ENCODE measurements around the gene PFKL.

Gene PFKL

GRCh38 chr21:44288251-44289110 lies 11.4 kb upstream of the PFKL start:
- no peak overlapping the region for H3K4me2 ChIP-seq (ENCODE audit: low read length, poor library complexity, severe bottlenecking)
- H3K14ac ChIP-seq (ENCODE audit: low read length in 2 of 2), result no peak overlapping the region
- H3K4me3 ChIP-seq (ENCODE audit: insufficient read depth in 1 of 2, low read depth in 1 of 2, low read length in 2 of 2), result no peak overlapping the region
- peaks cover 10% of the 10 kb centered on the region for H3K4me1 ChIP-seq (ENCODE audit: control insufficient read depth, insufficient read depth, low read depth, low read length)
- WGBS, result 84% methylated on average over 23 of the region's 23 CpGs
- H3K27ac ChIP-seq (ENCODE audit: low read length, poor library complexity, severe bottlenecking), result no peak overlapping the region
- H3K18ac ChIP-seq (ENCODE audit: low read depth in 1 of 2, low read length in 2 of 2), result no peak overlapping the region
- H2BK5ac ChIP-seq (ENCODE audit: low read depth, low read length, poor library complexity, severe bottlenecking), result no peak overlapping the region
- no peaks in the 10 kb centered on the region for H3K79me1 ChIP-seq (replicated peaks; ENCODE audit: low read length, poor library complexity, severe bottlenecking)
- H3K27me3 ChIP-seq (ENCODE audit: control insufficient read depth in 1 of 2, insufficient read depth in 1 of 2, low read length in 2 of 2), result peaks cover 72 to 73% of the 10 kb centered on the region in 2 experiments
- no peak overlapping the region for H2AK5ac ChIP-seq (ENCODE audit: low read length, severe bottlenecking)
- no peak overlapping the region for H2AFZ ChIP-seq (ENCODE audit: low read depth, low read length)
- H3K23ac ChIP-seq (ENCODE audit: low read length in 2 of 2), result no peak overlapping the region
- H4K8ac ChIP-seq (ENCODE audit: low read length), result no peak overlapping the region
- no peaks in the 10 kb centered on the region for H3K36me3 ChIP-seq (ENCODE audit: control insufficient read depth in 1 of 2, insufficient read depth in 2 of 2, low read depth in 1 of 2, low read length in 2 of 2)
- H3K4ac ChIP-seq (ENCODE audit: low read depth in 1 of 2, low read length in 2 of 2), result no peak overlapping the region
- no peak overlapping the region for H3K9ac ChIP-seq (ENCODE audit: low read length)
- H3K9me3 ChIP-seq (ENCODE audit: control insufficient read depth, low read length), result no peaks in the 10 kb centered on the region
- no peak overlapping the region for H2BK15ac ChIP-seq (ENCODE audit: low read depth, poor library complexity, severe bottlenecking)
- no peak overlapping the region for H2BK12ac ChIP-seq (ENCODE audit: low read length in 2 of 2)
- no peak overlapping the region for H2BK120ac ChIP-seq (ENCODE audit: low read depth, low read length)
- no peak overlapping the region for H4K91ac ChIP-seq (ENCODE audit: low read length)
- no peak for DNase-seq

GRCh38 chr21:44289381-44290010 lies 10.4 kb upstream of the PFKL start:
- WGBS, result 84% methylated on average over 24 of the region's 24 CpGs
- no peak overlapping the region for H2AK5ac ChIP-seq (ENCODE audit: low read length, severe bottlenecking)

GRCh38 chr21:44290327-44291077 lies 9.4 kb upstream of the PFKL start:
- H3K27ac ChIP-seq (ENCODE audit: low read length, poor library complexity, severe bottlenecking), result no peak overlapping the region
- no peaks in the 10 kb centered on the region for H3K9me3 ChIP-seq (ENCODE audit: control insufficient read depth, low read length)
- H3K23ac ChIP-seq (ENCODE audit: low read length in 2 of 2), result no peak overlapping the region
- no peak overlapping the region for H2BK12ac ChIP-seq (ENCODE audit: low read length in 2 of 2)
- H3K9ac ChIP-seq (ENCODE audit: low read length), result no peak overlapping the region
- peaks cover 22% of the 10 kb centered on the region for H3K4me1 ChIP-seq (ENCODE audit: control insufficient read depth, insufficient read depth, low read depth, low read length)
- H4K8ac ChIP-seq (ENCODE audit: low read length), result no peak overlapping the region
- H3K18ac ChIP-seq (ENCODE audit: low read depth in 1 of 2, low read length in 2 of 2), result no peak overlapping the region
- no peaks in the 10 kb centered on the region for H3K79me1 ChIP-seq (replicated peaks; ENCODE audit: low read length, poor library complexity, severe bottlenecking)
- H3K27me3 ChIP-seq (ENCODE audit: control insufficient read depth in 1 of 2, insufficient read depth in 1 of 2, low read length in 2 of 2), result peaks cover 62% of the 10 kb centered on the region in 2 experiments
- H3K36me3 ChIP-seq (ENCODE audit: control insufficient read depth in 1 of 2, insufficient read depth in 2 of 2, low read depth in 1 of 2, low read length in 2 of 2), result no peaks in the 10 kb centered on the region
- no peak overlapping the region for H3K4me2 ChIP-seq (ENCODE audit: low read length, poor library complexity, severe bottlenecking)
- no peak overlapping the region for H2BK120ac ChIP-seq (ENCODE audit: low read depth, low read length)
- no peak overlapping the region for H2BK15ac ChIP-seq (ENCODE audit: low read depth, poor library complexity, severe bottlenecking)
- no peak overlapping the region for H4K91ac ChIP-seq (ENCODE audit: low read length)
- no peak overlapping the region for H3K14ac ChIP-seq (ENCODE audit: low read length in 2 of 2)
- no peak overlapping the region for H2AFZ ChIP-seq (ENCODE audit: low read depth, low read length)
- H3K4ac ChIP-seq (ENCODE audit: low read depth in 1 of 2, low read length in 2 of 2), result no peak overlapping the region
- no peak overlapping the region for H3K4me3 ChIP-seq (ENCODE audit: insufficient read depth in 1 of 2, low read depth in 1 of 2, low read length in 2 of 2)
- no peak for DNase-seq
- 86% methylated on average over 16 of the region's 16 CpGs for WGBS
- H2BK5ac ChIP-seq (ENCODE audit: low read depth, low read length, poor library complexity, severe bottlenecking), result no peak overlapping the region
- no peak overlapping the region for H2AK5ac ChIP-seq (ENCODE audit: low read length, severe bottlenecking)

More at GRCh38 chr21:44289381-44290010, 10.4 kb upstream of the PFKL start:
- no peaks in the 10 kb centered on the region for H3K79me1 ChIP-seq (replicated peaks; ENCODE audit: low read length, poor library complexity, severe bottlenecking)
- H2AFZ ChIP-seq (ENCODE audit: low read depth, low read length), result no peak overlapping the region
- H3K9me3 ChIP-seq (ENCODE audit: control insufficient read depth, low read length), result no peaks in the 10 kb centered on the region
- no peak overlapping the region for H3K9ac ChIP-seq (ENCODE audit: low read length)
- H4K8ac ChIP-seq (ENCODE audit: low read length), result no peak overlapping the region
- H2BK12ac ChIP-seq (ENCODE audit: low read length in 2 of 2), result no peak overlapping the region
- H3K36me3 ChIP-seq (ENCODE audit: control insufficient read depth in 1 of 2, insufficient read depth in 2 of 2, low read depth in 1 of 2, low read length in 2 of 2), result no peaks in the 10 kb centered on the region
- H2BK120ac ChIP-seq (ENCODE audit: low read depth, low read length), result no peak overlapping the region
- H3K4me1 ChIP-seq (ENCODE audit: control insufficient read depth, insufficient read depth, low read depth, low read length), result peaks cover 16% of the 10 kb centered on the region
- no peak overlapping the region for H2BK15ac ChIP-seq (ENCODE audit: low read depth, poor library complexity, severe bottlenecking)
- no peak overlapping the region for H3K14ac ChIP-seq (ENCODE audit: low read length in 2 of 2)
- H3K23ac ChIP-seq (ENCODE audit: low read length in 2 of 2), result no peak overlapping the region
- no peak overlapping the region for H3K4me3 ChIP-seq (ENCODE audit: insufficient read depth in 1 of 2, low read depth in 1 of 2, low read length in 2 of 2)
- no peak overlapping the region for H3K4me2 ChIP-seq (ENCODE audit: low read length, poor library complexity, severe bottlenecking)
- peaks cover 64 to 65% of the 10 kb centered on the region in 2 experiments for H3K27me3 ChIP-seq (ENCODE audit: control insufficient read depth in 1 of 2, insufficient read depth in 1 of 2, low read length in 2 of 2)
- H3K18ac ChIP-seq (ENCODE audit: low read depth in 1 of 2, low read length in 2 of 2), result no peak overlapping the region
- H2BK5ac ChIP-seq (ENCODE audit: low read depth, low read length, poor library complexity, severe bottlenecking), result no peak overlapping the region
- H3K27ac ChIP-seq (ENCODE audit: low read length, poor library complexity, severe bottlenecking), result no peak overlapping the region
- no peak overlapping the region for H3K4ac ChIP-seq (ENCODE audit: low read depth in 1 of 2, low read length in 2 of 2)
- no peak for DNase-seq
- no peak overlapping the region for H4K91ac ChIP-seq (ENCODE audit: low read length)

Data from mesenchymal stem cell (in vitro differentiated cells and primary cell).